Sigmoid colon (tissue), 7 donors: ENCODE measurements around the gene UBE2D3. TPM values are rescaled to one million over a fixed set of nuclear protein-coding genes. Genes with fewer than 3 reads are reported as not detected.
"Not testable (repeated sequence)": the region's sequence is repeated elsewhere in the genome, so short reads cannot be mapped to it uniquely, and the experiment has no call there.

ENCODE experiments used
- DNase-seq: peaks from one replicate; pipeline ENCODE4 v3.0.0-alpha.2; 2019
- H3K27ac ChIP-seq, 4 donors: fragments of 200-600 bp; sonication (generic); one replicate each; pipeline ENCODE4 v1.5.1; 2016 to 2019; ENCODE audit warnings: mild to moderate bottlenecking in 1 of 4
- H3K27me3 ChIP-seq, 3 donors: fragments of 200-600 bp; sonication (generic); one replicate each; pipeline ENCODE4 v1.5.1; 2019; ENCODE audit warnings: mild to moderate bottlenecking in 1 of 3
- H3K36me3 ChIP-seq, 4 donors: fragments of 200-600 bp; sonication (generic); one replicate each; pipeline ENCODE4 v1.5.1; 2016 to 2019
- H3K4me1 ChIP-seq, 4 donors: fragments of 200-600 bp; sonication (generic); one replicate each; pipeline ENCODE4 v1.5.1; 2017 to 2019
- H3K4me3 ChIP-seq, 4 donors: fragments of 200-600 bp; sonication (generic); one replicate each; pipeline ENCODE4 v1.5.1; 2017 to 2019; ENCODE audit warnings: mild to moderate bottlenecking in 2 of 4, moderate library complexity in 1 of 4
- H3K9me3 ChIP-seq, 4 donors: fragments of 200-600 bp in 3 of 4; sonication (generic) in 3 of 4; one replicate each; pipeline versions ENCODE4 v1.5.1 to v1.6.1; 2013 to 2019
- CTCF ChIP-seq, 4 experiments: fragments of 450-650 bp in 3 of 4; fragments of 200-600 bp in 1 of 4; IDR thresholded peaks; one replicate each; pipeline ENCODE4 v1.5.1; 2016 to 2019; ENCODE audit warnings: antibody characterized with exemption in 4 of 4, mild to moderate bottlenecking in 3 of 4, moderate library complexity in 2 of 4
- EP300 ChIP-seq, 4 donors: sonication (generic); formaldehyde crosslinking; IDR thresholded peaks; one replicate each; pipeline ENCODE4 v1.6.1; 2017; ENCODE audit warnings: antibody characterized with exemption in 4 of 4
- POLR2A ChIP-seq, 2 donors: fragments of 450-650 bp; IDR thresholded peaks; one replicate each; pipeline ENCODE4 v1.6.1; 2016; ENCODE audit warnings: antibody characterized with exemption in 2 of 2, mild to moderate bottlenecking in 2 of 2, moderate library complexity in 2 of 2
- POLR2AphosphoS5 ChIP-seq, 4 donors: sonication (generic); formaldehyde crosslinking; IDR thresholded peaks; one replicate each; pipeline ENCODE4 v1.6.1; 2017; ENCODE audit warnings: antibody characterized with exemption in 4 of 4
- WGBS, 2 donors: extraction: QIAGEN DNeasy Blood & Tissue Kit; methylation state at CpG; one replicate each; pipeline ENCODE4 v1.1.7; 2013; 5-methylcytosine and 5-hydroxymethylcytosine counted together
- intact Hi-C: fragments of 100-400 bp; cut with DNase I; formaldehyde crosslinking; loops from one replicate; pipeline ENCODE4 v1.15.1; 2023
- polyA plus RNA-seq, 3 donors: library from polyadenylated mRNA; stranded (reverse); fragments of 200-250 nt; gene quantifications; one replicate each; pipeline ENCODE4 v1.2.3, GENCODE V29; 2013
- total RNA-seq, 4 donors: library from RNA; depleted of rRNA; stranded (reverse); fragments of >200 nt; gene quantifications; one replicate each; pipeline ENCODE4 v1.1.0, GENCODE V29; 2016
- donor health status: healthy with polysubstance abuse.
- donor health status: Bipolar disorder and iron deficiency.
- donor health status: healthy.

Gene UBE2D3
- total and polyA plus RNA-seq, 7 donors: 206 to 404 (median 313) TPM

DNA sequence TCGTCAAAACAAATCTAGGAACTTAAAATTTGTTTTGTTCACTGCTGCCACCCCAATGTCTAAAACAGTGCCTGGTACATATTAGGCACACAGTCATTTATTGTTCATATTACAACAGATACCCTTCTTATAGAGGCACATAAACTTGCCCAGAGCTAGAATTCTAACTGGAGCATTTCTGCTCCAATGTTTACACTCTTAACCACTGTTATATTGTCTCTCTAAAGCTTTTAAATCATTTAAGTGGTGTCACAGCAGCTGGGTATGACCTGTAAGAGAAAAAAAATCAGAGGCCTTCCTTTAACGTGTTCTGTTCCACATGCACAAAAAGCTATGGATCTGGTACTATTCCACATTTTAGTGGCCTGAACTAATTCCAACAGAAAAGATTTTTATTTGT, 3.0 kb downstream of the UBE2D3 start:
- no peaks in the 10 kb centered on the region for H3K36me3 ChIP-seq
- TF ChIP-seq EP300 (IDR thresholded peaks at IDR 0.05) (no peak), POLR2A (IDR thresholded peaks at IDR 0.05) (no peak), POLR2AphosphoS5 (IDR thresholded peaks at IDR 0.05) (no peak), CTCF (IDR thresholded peaks at IDR 0.05) (no peak)
- peak overlapping the region; percentile 99 to 100 (median 100) for H3K27ac ChIP-seq
- peaks cover 4 to 67% (median 62%) of the 10 kb centered on the region in 4 donors for H3K4me1 ChIP-seq
- no peak for DNase-seq
- H3K27me3 ChIP-seq: no peaks in the 10 kb centered on the region
- H3K4me3 ChIP-seq: peak overlapping the region; percentile 90 to 96 (median 93)
- 1 to 8% methylated on average over 2 of the region's 2 CpGs for WGBS, 2 donors
- no peaks in the 10 kb centered on the region for H3K9me3 ChIP-seq
- intact Hi-C loops: loop anchor here (2.0 kb wide), 1 partner anchor 64 kb away; the partner anchor contains the start of gene MANBA

DNA sequence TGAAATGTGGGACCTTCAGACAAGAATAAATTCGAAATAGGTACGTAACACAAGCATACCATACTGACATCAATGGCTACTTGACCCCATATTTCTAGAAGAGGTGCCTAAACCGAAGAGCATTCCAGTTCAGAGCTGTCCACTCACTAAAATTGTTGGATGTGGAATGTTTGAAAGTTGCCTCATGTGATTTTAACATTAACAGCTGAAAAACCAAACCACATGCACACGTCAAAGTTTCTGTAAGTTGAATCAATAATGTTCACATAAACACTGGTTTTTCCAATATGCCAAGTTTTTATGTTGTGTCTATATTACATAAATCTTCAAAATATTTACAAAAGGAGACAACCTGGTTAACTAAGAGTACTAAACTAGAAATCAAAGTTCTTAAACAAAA, 3.5 kb downstream of the UBE2D3 start:
- H3K4me3 ChIP-seq: peak overlapping the region in 3 of 4 donors; percentile 90 to 96 (median 91)
- peak overlapping the region; percentile 99 to 100 (median 100) for H3K27ac ChIP-seq
- DNase-seq: no peak
- H3K9me3 ChIP-seq: no peaks in the 10 kb centered on the region
- TF ChIP-seq POLR2AphosphoS5 (IDR thresholded peaks at IDR 0.05) (peak in 1 of 4 donors; percentile 2), POLR2A (IDR thresholded peaks at IDR 0.05) (no peak), EP300 (IDR thresholded peaks at IDR 0.05) (no peak)
- H3K36me3 ChIP-seq: no peaks in the 10 kb centered on the region
- no peaks in the 10 kb centered on the region for H3K27me3 ChIP-seq
- WGBS, 2 donors: 10 to 42% methylated on average over 4 of the region's 4 CpGs
- H3K4me1 ChIP-seq: peaks cover 4 to 67% (median 62%) of the 10 kb centered on the region in 4 donors
- intact Hi-C loops: loop anchor here (2.0 kb wide), 1 partner anchor 63 kb away; the partner anchor contains the start of gene MANBA

DNA sequence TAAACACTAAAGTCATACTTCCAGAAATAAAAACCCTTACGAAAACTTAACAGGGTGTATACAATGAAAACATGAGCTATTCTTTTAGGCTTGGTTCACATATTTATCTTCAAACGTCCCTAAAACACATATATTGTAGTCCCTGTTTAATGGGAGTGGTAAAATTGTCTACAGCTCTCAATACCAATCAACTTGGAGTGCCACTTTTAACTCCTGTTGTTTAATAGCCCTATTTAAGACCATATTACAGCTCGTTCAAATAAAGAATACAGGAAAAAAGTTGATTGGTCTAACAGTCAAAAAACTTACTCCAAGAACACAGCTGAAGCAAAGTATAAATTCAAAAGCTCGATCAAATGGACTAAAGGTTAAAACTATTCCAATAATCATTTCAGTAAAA, 3.9 kb downstream of the UBE2D3 start:
- H3K36me3 ChIP-seq: no peaks in the 10 kb centered on the region
- 3 to 23% methylated on average over 4 of the region's 4 CpGs for WGBS, 2 donors
- H3K27ac ChIP-seq: peak overlapping the region; percentile 99 to 100 (median 100)
- no peaks in the 10 kb centered on the region for H3K27me3 ChIP-seq
- peak overlapping the region in 1 of 4 donors; percentile 91 for H3K4me3 ChIP-seq
- no peaks in the 10 kb centered on the region for H3K9me3 ChIP-seq
- intact Hi-C loops: no loop called here
- TF ChIP-seq POLR2A (IDR thresholded peaks at IDR 0.05) (no peak), EP300 (IDR thresholded peaks at IDR 0.05) (no peak), CTCF (IDR thresholded peaks at IDR 0.05) (no peak)
- DNase-seq: no peak
- peaks cover 2 to 67% (median 62%) of the 10 kb centered on the region in 4 donors for H3K4me1 ChIP-seq

- WGBS, 2 donors: 42 to 60% methylated on average over 8 of the region's 8 CpGs
- intact Hi-C loops: no loop called here
- Histone ChIP-seq H3K36me3 (no peaks in the 10 kb centered on the region), H3K27me3 (no peaks in the 10 kb centered on the region), H3K4me1 (peaks cover 0 to 100% (median 93%) of the 10 kb centered on the region in 4 donors), H3K4me3 (peak overlapping the region in 1 of 4 donors; percentile 4), H3K9me3 (no peaks in the 10 kb centered on the region), H3K27ac (peak overlapping the region in 2 of 4 donors; percentile 29 to 41)
- TF ChIP-seq CTCF (IDR thresholded peaks at IDR 0.05) (no peak), EP300 (IDR thresholded peaks at IDR 0.05) (no peak), POLR2A (IDR thresholded peaks at IDR 0.05) (no peak), POLR2AphosphoS5 (IDR thresholded peaks at IDR 0.05) (no peak)
- DNase-seq: no peak
These were observed 7.6 kb downstream of the UBE2D3 start for GRCh38 chr4:102819588-102820365.

DNA sequence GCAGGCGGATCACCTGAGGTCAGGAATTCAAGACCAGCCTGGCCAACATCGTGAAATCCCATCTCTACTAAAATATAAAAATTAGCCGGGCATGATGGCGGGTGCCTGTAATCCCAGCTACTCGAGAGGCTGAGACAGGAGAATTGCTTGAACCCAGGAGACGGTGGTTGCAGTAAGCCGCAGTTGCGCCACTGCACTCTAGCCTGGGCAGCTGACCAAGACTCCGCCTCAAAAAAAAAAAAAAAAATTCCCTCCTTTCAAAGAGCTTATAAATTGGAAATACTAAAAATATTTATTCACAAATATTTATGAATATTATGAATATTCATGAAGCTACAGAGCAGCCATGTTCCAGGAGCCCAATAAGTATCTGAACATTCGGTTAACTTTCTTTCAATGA, 8.3 kb downstream of the UBE2D3 start:
- H3K4me3 ChIP-seq, H3K9me3 ChIP-seq, H3K36me3 ChIP-seq, DNase-seq, H3K27me3 ChIP-seq, intact Hi-C loops: not testable (repeated sequence)
- Histone ChIP-seq H3K27ac (peak overlapping the region in 2 of 4 donors; percentile 36 to 41), H3K4me1 (peaks cover 0 to 99% (median 93%) of the 10 kb centered on the region in 4 donors)
- 93 to 95% methylated on average over 10 of the region's 10 CpGs for WGBS, 2 donors
